Measurements from ENCODE around the gene RAB5A.

DNA sequence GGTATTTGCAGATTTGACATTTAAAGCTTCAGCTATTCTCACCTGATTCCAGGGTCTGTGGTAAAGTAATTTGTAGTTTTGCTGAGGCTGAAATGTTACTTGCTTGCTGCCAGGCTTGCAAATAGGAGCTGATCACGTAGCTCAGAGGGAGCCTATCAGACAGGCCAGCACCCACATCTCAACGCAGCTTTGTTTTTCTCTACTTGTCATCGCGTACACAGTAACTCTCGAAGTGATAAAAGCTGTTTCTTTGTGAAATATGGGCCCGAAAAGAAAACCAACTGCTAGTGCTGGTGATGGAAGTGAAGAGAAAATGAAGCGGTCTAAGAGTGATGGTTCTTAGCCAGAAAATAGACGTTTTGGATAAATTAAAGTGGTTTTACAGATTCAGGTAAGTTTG lies 23.4 kb downstream of the RAB5A start:
- TF ChIP-seq, protein P1, sequence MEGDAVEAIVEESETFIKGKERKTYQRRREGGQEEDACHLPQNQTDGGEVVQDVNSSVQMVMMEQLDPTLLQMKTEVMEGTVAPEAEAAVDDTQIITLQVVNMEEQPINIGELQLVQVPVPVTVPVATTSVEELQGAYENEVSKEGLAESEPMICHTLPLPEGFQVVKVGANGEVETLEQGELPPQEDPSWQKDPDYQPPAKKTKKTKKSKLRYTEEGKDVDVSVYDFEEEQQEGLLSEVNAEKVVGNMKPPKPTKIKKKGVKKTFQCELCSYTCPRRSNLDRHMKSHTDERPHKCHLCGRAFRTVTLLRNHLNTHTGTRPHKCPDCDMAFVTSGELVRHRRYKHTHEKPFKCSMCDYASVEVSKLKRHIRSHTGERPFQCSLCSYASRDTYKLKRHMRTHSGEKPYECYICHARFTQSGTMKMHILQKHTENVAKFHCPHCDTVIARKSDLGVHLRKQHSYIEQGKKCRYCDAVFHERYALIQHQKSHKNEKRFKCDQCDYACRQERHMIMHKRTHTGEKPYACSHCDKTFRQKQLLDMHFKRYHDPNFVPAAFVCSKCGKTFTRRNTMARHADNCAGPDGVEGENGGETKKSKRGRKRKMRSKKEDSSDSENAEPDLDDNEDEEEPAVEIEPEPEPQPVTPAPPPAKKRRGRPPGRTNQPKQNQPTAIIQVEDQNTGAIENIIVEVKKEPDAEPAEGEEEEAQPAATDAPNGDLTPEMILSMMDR (IDR thresholded peaks at IDR 0.05), result no peak
- TF ChIP-seq EP300 (IDR thresholded peaks at IDR 0.05), result no peak
- TF ChIP-seq POLR2A (IDR thresholded peaks at IDR 0.05), result no peak
- no peak for TF ChIP-seq POLR2AphosphoS5 (IDR thresholded peaks at IDR 0.05)

Measured in upper lobe of left lung (tissue), 4 donors.